HG03521 (cell line): ENCODE measurements around the gene CD27.

Experiments
- ATAC-seq: cut with Tn5 transposase; IDR thresholded peaks from one replicate; pipeline ENCODE4 v1.9.1; 2021; ENCODE audit warnings: mild to moderate bottlenecking, moderate library complexity; ENCODE audit not compliant: unreplicated experiment

CD27 gene

GRCh38 chr12:6434205-6435140 lies 10.3 kb upstream of the CD27 start:
- no peak for ATAC-seq

GRCh38 chr12:6435961-6436715 lies 8.6 kb upstream of the CD27 start:
- no peak for ATAC-seq

GRCh38 chr12:6437586-6437985 lies 7.2 kb upstream of the CD27 start:
- no peak for ATAC-seq

GRCh38 chr12:6438345-6438744 lies 6.4 kb upstream of the CD27 start:
- ATAC-seq, result no peak

- no peak for ATAC-seq
Measured at GRCh38 chr12:6440391-6440790, 4.4 kb upstream of the CD27 start.

- no peak for ATAC-seq
Measured at GRCh38 chr12:6442836-6443235, 1.9 kb upstream of the CD27 start.

GRCh38 chr12:6443361-6443983 lies 1.3 kb upstream of the CD27 start:
- ATAC-seq, result no peak

GRCh38 chr12:6444031-6444430 lies 724 bp upstream of the CD27 start:
- ATAC-seq, result no peak

GRCh38 chr12:6450091-6450868 lies 5.5 kb downstream of the CD27 start:
- ATAC-seq, result no peak

GRCh38 chr12:6450869-6451347 lies 6.2 kb downstream of the CD27 start:
- ATAC-seq, result no peak

- peak; percentile 70 for ATAC-seq
Measured at GRCh38 chr12:6451348-6452244, 6.8 kb downstream of the CD27 start, which contains the start of gene TAPBPL. TSS of gene TAPBPL (plus strand) at chr12:6452042. CDS start at chr12:6452249, 207 bp downstream.

- ATAC-seq, result no peak
Measured at GRCh38 chr12:6452245-6452943, 7.6 kb downstream of the CD27 start.

- no peak for ATAC-seq
Measured at GRCh38 chr12:6452944-6453630, 8.3 kb downstream of the CD27 start.

- no peak for ATAC-seq
Measured at GRCh38 chr12:6457220-6457945, 12.6 kb downstream of the CD27 start.

GRCh38 chr12:6458281-6459003 lies 13.7 kb downstream of the CD27 start:
- no peak for ATAC-seq

GRCh38 chr12:6459004-6459337 lies 14.2 kb downstream of the CD27 start:
- ATAC-seq, result no peak

GRCh38 chr12:6460751-6461371 lies 16.1 kb downstream of the CD27 start:
- no peak for ATAC-seq
